Measurements from ENCODE around the gene DENND6A.
A peak's percentile ranks its signal among the peaks of the same experiment; 100 is the strongest.
"Not testable (repeated sequence)": the region's sequence is repeated elsewhere in the genome, so short reads cannot be mapped to it uniquely, and the experiment has no call there.

The DENND6A gene

GRCh38 chr3:57637391-57637790 lies 55.5 kb downstream of the DENND6A start:
- DNase-seq (ENCODE audit: low read depth in 2 of 2), result no peak

GRCh38 chr3:57634259-57634658 lies 58.6 kb downstream of the DENND6A start:
- not testable (repeated sequence) for DNase-seq (ENCODE audit: low read depth in 2 of 2)

GRCh38 chr3:57627976-57628375 lies 64.9 kb downstream of the DENND6A start:
- DNase-seq (ENCODE audit: low read depth in 2 of 2), result no peak

GRCh38 chr3:57624801-57625200 lies 68.1 kb downstream of the DENND6A start:
- no peak for DNase-seq (ENCODE audit: low read depth in 2 of 2)

- DNase-seq (ENCODE audit: low read depth in 2 of 2), result no peak
Observed at GRCh38 chr3:57622362-57622761, 70.5 kb downstream of the DENND6A start.

- DNase-seq (ENCODE audit: low read depth in 2 of 2), result no peak
Observed at GRCh38 chr3:57617739-57618138, 75.1 kb downstream of the DENND6A start.

- DNase-seq (ENCODE audit: low read depth in 2 of 2), result no peak
Observed at GRCh38 chr3:57616233-57616632, 76.6 kb downstream of the DENND6A start.

GRCh38 chr3:57611870-57612269 lies 81.0 kb downstream of the DENND6A start:
- not testable (repeated sequence) for DNase-seq (ENCODE audit: low read depth in 2 of 2)

GRCh38 chr3:57605683-57606082 lies 87.2 kb downstream of the DENND6A start:
- no peak for DNase-seq (ENCODE audit: low read depth in 2 of 2)

GRCh38 chr3:57604971-57605370 lies 87.9 kb downstream of the DENND6A start:
- no peak for DNase-seq (ENCODE audit: low read depth in 2 of 2)

- no peak for DNase-seq (ENCODE audit: low read depth in 2 of 2)
Observed at GRCh38 chr3:57600195-57600594, 92.7 kb downstream of the DENND6A start.

- DNase-seq (ENCODE audit: low read depth in 2 of 2), result no peak
Observed at GRCh38 chr3:57598765-57599360, 94.0 kb downstream of the DENND6A start.

GRCh38 chr3:57597127-57597923 lies 95.6 kb downstream of the DENND6A start, which contains the start of gene ARF4:
TSS of gene ARF4 (minus strand) at chr3:57597344. CDS start at chr3:57597140, 204 bp downstream.
- DNase-seq (ENCODE audit: low read depth in 2 of 2), result peak; percentile 97 to 98

- DNase-seq (ENCODE audit: low read depth in 2 of 2), result peak; percentile 38 to 52
Observed at GRCh38 chr3:57596495-57597126, 96.3 kb downstream of the DENND6A start.

- DNase-seq (ENCODE audit: low read depth in 2 of 2), result no peak
Observed at GRCh38 chr3:57594576-57594975, 98.3 kb downstream of the DENND6A start.

- no peak for DNase-seq (ENCODE audit: low read depth in 2 of 2)
Observed at GRCh38 chr3:57594144-57594543, 98.7 kb downstream of the DENND6A start.

GRCh38 chr3:57592306-57592705 lies 100.6 kb downstream of the DENND6A start:
- no peak for DNase-seq (ENCODE audit: low read depth in 2 of 2)

- no peak for DNase-seq (ENCODE audit: low read depth in 2 of 2)
Observed at GRCh38 chr3:57587905-57588304, 105.0 kb downstream of the DENND6A start.

- no peak for DNase-seq (ENCODE audit: low read depth in 2 of 2)
Observed at GRCh38 chr3:57586778-57587177, 106.1 kb downstream of the DENND6A start.

- no peak for DNase-seq (ENCODE audit: low read depth in 2 of 2)
Observed at GRCh38 chr3:57583544-57583943, 109.3 kb downstream of the DENND6A start.

- no peak for DNase-seq (ENCODE audit: low read depth in 2 of 2)
Observed at GRCh38 chr3:57582474-57583168, 110.3 kb downstream of the DENND6A start.

- DNase-seq (ENCODE audit: low read depth in 2 of 2), result no peak
Observed at GRCh38 chr3:57577801-57578200, 115.1 kb downstream of the DENND6A start.

Measured in stimulated activated CD4-positive, alpha-beta T cell treated with anti-CD3 and anti-CD28 coated beads, Interleukin-4, amount 100 ng/mL, for 48 hours (primary cell).